ENCODE measurements around the gene LPP. TPM values are rescaled to one million over a fixed set of nuclear protein-coding genes. Genes with fewer than 3 reads are reported as not detected.

LPP gene
- total RNA-seq, 1 experiment from 2014 or later, result 0.04 TPM

- Histone ChIP-seq H3K4me3 (no peak overlapping the region), H3K4me1 (no peaks in the 10 kb centered on the region), H3K27ac (no peak overlapping the region), H3K9me3 (replicated peaks) (no peaks in the 10 kb centered on the region), H3K36me3 (no peaks in the 10 kb centered on the region), H3K27me3 (no peaks in the 10 kb centered on the region)
- no peak for DNase-seq
These were observed 691.6 kb downstream of the LPP start for GRCh38 chr3:188845514-188845913.

- no peak for DNase-seq
- no peaks in the 10 kb centered on the region for H3K36me3 ChIP-seq
- no peaks in the 10 kb centered on the region for H3K9me3 ChIP-seq (replicated peaks)
- H3K27ac ChIP-seq, result no peak overlapping the region
- H3K4me3 ChIP-seq, result no peak overlapping the region
- H3K4me1 ChIP-seq, result no peaks in the 10 kb centered on the region
- H3K27me3 ChIP-seq, result no peaks in the 10 kb centered on the region
These were observed 695.0 kb downstream of the LPP start for GRCh38 chr3:188848947-188849346.

GRCh38 chr3:188853856-188854771 lies 700.2 kb downstream of the LPP start:
- H3K36me3 ChIP-seq, result no peaks in the 10 kb centered on the region
- H3K27me3 ChIP-seq, result no peaks in the 10 kb centered on the region
- H3K9me3 ChIP-seq (replicated peaks), result no peaks in the 10 kb centered on the region
- H3K4me3 ChIP-seq, result no peak overlapping the region
- H3K4me1 ChIP-seq, result no peaks in the 10 kb centered on the region
- H3K27ac ChIP-seq, result no peak overlapping the region
- DNase-seq, result no peak

GRCh38 chr3:188854772-188855149 lies 700.8 kb downstream of the LPP start:
- DNase-seq, result no peak
- Histone ChIP-seq H3K27ac (no peak overlapping the region), H3K36me3 (no peaks in the 10 kb centered on the region), H3K9me3 (replicated peaks) (no peaks in the 10 kb centered on the region), H3K4me3 (no peak overlapping the region), H3K27me3 (no peaks in the 10 kb centered on the region), H3K4me1 (no peaks in the 10 kb centered on the region)

GRCh38 chr3:188855675-188856074 lies 701.7 kb downstream of the LPP start:
- no peaks in the 10 kb centered on the region for H3K4me1 ChIP-seq
- no peak for DNase-seq
- no peaks in the 10 kb centered on the region for H3K9me3 ChIP-seq (replicated peaks)
- no peak overlapping the region for H3K4me3 ChIP-seq
- no peak overlapping the region for H3K27ac ChIP-seq
- H3K36me3 ChIP-seq, result no peaks in the 10 kb centered on the region
- H3K27me3 ChIP-seq, result no peaks in the 10 kb centered on the region

GRCh38 chr3:188860147-188860546 lies 706.2 kb downstream of the LPP start:
- DNase-seq, result no peak
- H3K4me3 ChIP-seq, result no peak overlapping the region
- H3K27ac ChIP-seq, result no peak overlapping the region
- no peaks in the 10 kb centered on the region for H3K36me3 ChIP-seq
- H3K27me3 ChIP-seq, result no peaks in the 10 kb centered on the region
- no peaks in the 10 kb centered on the region for H3K4me1 ChIP-seq
- no peaks in the 10 kb centered on the region for H3K9me3 ChIP-seq (replicated peaks)

- Histone ChIP-seq H3K27me3 (no peaks in the 10 kb centered on the region), H3K4me1 (no peaks in the 10 kb centered on the region), H3K9me3 (replicated peaks) (no peaks in the 10 kb centered on the region), H3K36me3 (no peaks in the 10 kb centered on the region), H3K4me3 (no peak overlapping the region), H3K27ac (no peak overlapping the region)
- DNase-seq, result no peak
These were observed 708.1 kb downstream of the LPP start for GRCh38 chr3:188861842-188862744.

GRCh38 chr3:188863999-188864406 lies 710.0 kb downstream of the LPP start:
- Histone ChIP-seq H3K27me3 (no peaks in the 10 kb centered on the region), H3K27ac (no peak overlapping the region), H3K36me3 (no peaks in the 10 kb centered on the region), H3K9me3 (replicated peaks) (no peaks in the 10 kb centered on the region), H3K4me3 (no peak overlapping the region), H3K4me1 (no peaks in the 10 kb centered on the region)
- DNase-seq, result no peak

- Histone ChIP-seq H3K4me1 (no peaks in the 10 kb centered on the region), H3K4me3 (no peak overlapping the region), H3K27me3 (no peaks in the 10 kb centered on the region), H3K27ac (no peak overlapping the region), H3K9me3 (replicated peaks) (no peaks in the 10 kb centered on the region), H3K36me3 (no peaks in the 10 kb centered on the region)
- no peak for DNase-seq
These were observed 713.8 kb downstream of the LPP start for GRCh38 chr3:188867691-188868265.

GRCh38 chr3:188868803-188869202 lies 714.8 kb downstream of the LPP start:
- no peaks in the 10 kb centered on the region for H3K4me1 ChIP-seq
- H3K9me3 ChIP-seq (replicated peaks), result no peaks in the 10 kb centered on the region
- H3K4me3 ChIP-seq, result no peak overlapping the region
- no peak overlapping the region for H3K27ac ChIP-seq
- H3K27me3 ChIP-seq, result no peaks in the 10 kb centered on the region
- no peak for DNase-seq
- no peaks in the 10 kb centered on the region for H3K36me3 ChIP-seq

- H3K27ac ChIP-seq, result no peak overlapping the region
- H3K36me3 ChIP-seq, result no peaks in the 10 kb centered on the region
- DNase-seq, result no peak
- no peaks in the 10 kb centered on the region for H3K27me3 ChIP-seq
- no peak overlapping the region for H3K4me3 ChIP-seq
- no peaks in the 10 kb centered on the region for H3K4me1 ChIP-seq
- H3K9me3 ChIP-seq (replicated peaks), result no peaks in the 10 kb centered on the region
These were observed 715.7 kb downstream of the LPP start for GRCh38 chr3:188869628-188870027.

GRCh38 chr3:188870431-188870830 lies 716.5 kb downstream of the LPP start:
- Histone ChIP-seq H3K4me3 (no peak overlapping the region), H3K27me3 (no peaks in the 10 kb centered on the region), H3K4me1 (no peaks in the 10 kb centered on the region), H3K27ac (no peak overlapping the region), H3K36me3 (no peaks in the 10 kb centered on the region), H3K9me3 (replicated peaks) (no peaks in the 10 kb centered on the region)
- DNase-seq, result no peak

GRCh38 chr3:188874576-188874975 lies 720.6 kb downstream of the LPP start:
- H3K27me3 ChIP-seq, result no peaks in the 10 kb centered on the region
- no peaks in the 10 kb centered on the region for H3K9me3 ChIP-seq (replicated peaks)
- DNase-seq, result no peak
- H3K4me1 ChIP-seq, result no peaks in the 10 kb centered on the region
- no peak overlapping the region for H3K4me3 ChIP-seq
- no peak overlapping the region for H3K27ac ChIP-seq
- no peaks in the 10 kb centered on the region for H3K36me3 ChIP-seq

- H3K27me3 ChIP-seq, result no peaks in the 10 kb centered on the region
- H3K27ac ChIP-seq, result no peak overlapping the region
- no peaks in the 10 kb centered on the region for H3K36me3 ChIP-seq
- no peak overlapping the region for H3K4me3 ChIP-seq
- no peaks in the 10 kb centered on the region for H3K9me3 ChIP-seq (replicated peaks)
- H3K4me1 ChIP-seq, result no peaks in the 10 kb centered on the region
- no peak for DNase-seq
These were observed 721.5 kb downstream of the LPP start for GRCh38 chr3:188875413-188875812.

GRCh38 chr3:188876370-188876769 lies 722.4 kb downstream of the LPP start:
- no peaks in the 10 kb centered on the region for H3K4me1 ChIP-seq
- no peak overlapping the region for H3K27ac ChIP-seq
- no peaks in the 10 kb centered on the region for H3K9me3 ChIP-seq (replicated peaks)
- no peaks in the 10 kb centered on the region for H3K36me3 ChIP-seq
- no peak for DNase-seq
- H3K4me3 ChIP-seq, result no peak overlapping the region
- no peaks in the 10 kb centered on the region for H3K27me3 ChIP-seq

Measured in SJCRH30 (cell line).